IPS-18c (cell line): ENCODE data around the gene ABI3.
A peak's percentile ranks its signal among the peaks of the same experiment; 100 is the strongest.

Experiments
- H3K4me3 ChIP-seq: 2 replicates; pipeline ENCODE4 v1.7.0; 2013; ENCODE audit warnings: low read depth, mild to moderate bottlenecking, low read length, moderate library complexity; ENCODE audit not compliant: insufficient read depth
- H3K9me3 ChIP-seq: one replicate; pipeline ENCODE4 v1.6.1; 2013; ENCODE audit warnings: mild to moderate bottlenecking, low read length, moderate library complexity; ENCODE audit not compliant: control insufficient read depth, insufficient read depth

The ABI3 gene

DNA sequence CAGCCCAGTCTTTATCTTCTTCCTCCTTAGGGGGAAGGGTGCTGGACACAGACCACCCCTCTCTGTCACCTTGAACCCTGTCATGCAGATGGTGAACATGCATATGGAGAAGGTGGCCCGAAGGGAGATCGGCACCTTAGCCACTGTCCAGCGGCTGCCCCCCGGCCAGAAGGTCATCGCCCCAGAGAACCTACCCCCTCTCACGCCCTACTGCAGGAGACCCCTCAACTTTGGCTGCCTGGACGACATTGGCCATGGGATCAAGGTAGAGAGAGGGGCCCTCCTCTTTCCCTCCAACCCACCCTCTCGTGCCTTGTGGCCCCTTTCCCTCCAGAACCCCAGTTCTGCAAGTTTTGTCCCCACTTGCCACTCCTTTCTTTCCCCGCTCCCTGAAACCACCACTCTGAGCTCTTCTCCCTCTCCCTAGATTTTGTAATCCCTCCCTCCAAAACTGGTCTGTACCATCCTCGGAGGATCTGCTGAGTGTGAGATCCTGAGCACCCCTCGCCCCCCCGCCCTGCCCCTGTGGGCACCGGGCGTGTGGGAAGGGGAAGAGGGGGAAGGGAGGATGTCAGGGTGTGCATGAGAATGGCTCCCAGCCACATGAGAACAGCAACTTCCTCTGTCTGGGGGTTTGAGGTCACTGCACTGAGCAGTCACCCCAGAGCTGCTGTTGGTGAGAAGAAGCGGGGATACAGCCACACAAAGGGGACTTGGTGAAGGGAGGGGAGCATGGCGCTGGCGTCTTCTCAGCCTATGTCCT is 7.3 kb downstream of the ABI3 start:
- no peak overlapping the region for H3K4me3 ChIP-seq

DNA sequence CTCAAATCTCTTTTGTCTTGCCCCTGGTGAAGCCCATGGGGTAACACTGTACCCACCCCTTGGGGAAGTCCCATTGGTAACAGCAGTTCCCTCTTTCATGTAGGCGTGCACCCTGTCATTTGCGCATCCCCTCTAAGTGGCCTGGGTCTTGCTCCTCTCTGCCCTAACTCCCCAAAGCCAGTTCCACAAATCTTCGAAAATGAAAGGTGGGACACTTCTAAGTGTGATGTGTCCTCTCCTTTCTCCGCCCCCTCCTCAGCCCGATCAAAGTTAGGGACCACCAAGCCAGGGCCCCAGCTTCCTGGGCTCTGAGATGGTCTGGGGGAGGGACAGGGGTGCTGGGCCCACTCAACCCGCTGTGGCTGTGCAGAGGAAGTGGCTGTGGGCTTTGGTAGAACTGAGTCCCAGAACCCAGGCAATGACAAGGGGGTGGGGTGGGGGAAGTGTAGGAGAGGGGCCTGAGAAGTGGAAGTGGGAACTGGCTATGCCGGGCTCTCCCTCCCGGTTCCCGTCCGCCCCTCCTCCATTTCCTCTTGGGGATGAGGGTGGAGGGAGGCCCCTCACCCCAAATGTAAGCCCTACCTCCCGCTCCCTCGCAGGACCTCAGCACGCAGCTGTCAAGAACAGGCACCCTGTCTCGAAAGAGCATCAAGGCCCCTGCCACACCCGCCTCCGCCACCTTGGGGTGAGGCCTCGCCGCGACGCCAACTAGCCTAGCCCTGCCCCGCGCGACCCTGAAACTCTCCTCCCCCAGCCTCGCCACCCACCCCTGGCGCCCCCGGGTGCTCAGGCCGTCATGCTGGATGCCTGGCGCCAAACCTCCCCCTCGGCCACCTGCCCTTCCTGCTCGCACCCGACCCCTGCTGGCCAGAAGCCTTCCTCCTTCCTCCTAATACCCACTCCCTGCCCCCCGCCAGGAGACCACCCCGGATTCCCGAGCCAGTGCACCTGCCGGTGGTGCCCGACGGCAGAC is 8.7 kb downstream of the ABI3 start:
- no peak overlapping the region; the same call in 1 of the 2 replicates for H3K4me3 ChIP-seq

More for the DNA sequence above, 7.3 kb downstream of the ABI3 start:
- H3K9me3 ChIP-seq, result no peaks in the 10 kb centered on the region

DNA sequence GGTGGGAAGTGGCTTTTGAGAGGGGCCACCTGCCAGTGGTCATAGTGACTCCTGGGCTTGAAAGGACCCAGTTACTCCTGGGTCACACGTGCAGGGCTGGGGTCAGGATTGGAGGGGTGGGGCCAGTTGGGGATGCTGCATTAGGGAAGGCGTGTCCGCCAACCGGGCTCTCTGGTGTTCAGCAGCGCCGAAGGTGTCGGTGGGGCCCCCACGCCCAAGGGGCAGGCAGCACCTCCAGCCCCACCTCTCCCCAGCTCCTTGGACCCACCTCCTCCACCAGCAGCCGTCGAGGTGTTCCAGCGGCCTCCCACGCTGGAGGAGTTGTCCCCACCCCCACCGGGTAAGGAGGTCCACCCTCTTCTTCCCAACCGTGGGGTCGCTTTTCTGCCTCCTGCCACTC is 9.5 kb downstream of the ABI3 start:
- no peaks in the 10 kb centered on the region for H3K9me3 ChIP-seq
- H3K4me3 ChIP-seq, result no peak overlapping the region

More for the DNA sequence above, 8.7 kb downstream of the ABI3 start:
- H3K9me3 ChIP-seq, result no peaks in the 10 kb centered on the region

DNA sequence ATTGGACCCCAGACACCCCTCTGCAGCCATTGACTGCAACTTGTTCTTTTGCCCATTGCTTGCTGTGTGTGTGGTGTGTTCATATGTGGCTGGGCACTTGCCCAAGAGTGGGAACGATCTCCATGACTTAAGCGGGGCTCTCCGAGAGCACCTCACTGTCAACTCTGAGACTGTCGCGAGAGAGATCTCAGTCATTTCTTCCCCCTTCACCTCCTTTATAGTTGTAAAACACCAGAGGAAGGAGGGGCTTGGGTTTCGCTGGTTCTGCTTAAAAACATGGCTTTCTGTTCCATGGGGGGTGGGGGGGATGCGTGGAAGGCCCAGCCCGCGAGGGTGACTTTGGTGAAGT is 12.6 kb downstream of the ABI3 start:
- H3K4me3 ChIP-seq, result peak overlapping the region; percentile 56; the same call in 1 of the 2 replicates
- no peaks in the 10 kb centered on the region for H3K9me3 ChIP-seq

- peak overlapping the region; percentile 56 for H3K4me3 ChIP-seq
Observed at GRCh38 chr17:49223517-49224197, 13.2 kb downstream of the ABI3 start.

GRCh38 chr17:49224198-49224996 is 13.9 kb downstream of the ABI3 start:
- peak overlapping the region; percentile 56 for H3K4me3 ChIP-seq

More at GRCh38 chr17:49223517-49224197, 13.2 kb downstream of the ABI3 start:
- H3K9me3 ChIP-seq, result no peaks in the 10 kb centered on the region

DNA sequence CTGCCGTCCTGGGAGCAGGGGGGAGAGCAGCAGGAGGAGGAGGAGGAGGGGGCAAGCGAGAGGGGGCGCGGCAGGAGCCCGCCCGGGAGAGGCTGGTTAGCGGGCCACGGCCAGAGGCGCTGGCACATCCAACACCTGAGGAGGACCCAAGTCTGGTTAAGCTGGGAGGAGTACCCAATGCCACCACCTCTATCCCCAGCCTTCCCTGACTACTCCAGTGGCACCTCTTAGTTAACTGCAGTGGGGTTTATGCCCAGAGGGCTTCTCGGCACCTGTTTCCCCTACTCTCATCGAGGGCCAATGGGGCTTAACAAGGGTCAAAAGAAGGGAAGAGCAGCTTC is 14.5 kb downstream of the ABI3 start:
- Histone ChIP-seq H3K4me3 (peak overlapping the region; percentile 56), H3K9me3 (no peaks in the 10 kb centered on the region)

More at GRCh38 chr17:49224198-49224996, 13.9 kb downstream of the ABI3 start:
- no peaks in the 10 kb centered on the region for H3K9me3 ChIP-seq

DNA sequence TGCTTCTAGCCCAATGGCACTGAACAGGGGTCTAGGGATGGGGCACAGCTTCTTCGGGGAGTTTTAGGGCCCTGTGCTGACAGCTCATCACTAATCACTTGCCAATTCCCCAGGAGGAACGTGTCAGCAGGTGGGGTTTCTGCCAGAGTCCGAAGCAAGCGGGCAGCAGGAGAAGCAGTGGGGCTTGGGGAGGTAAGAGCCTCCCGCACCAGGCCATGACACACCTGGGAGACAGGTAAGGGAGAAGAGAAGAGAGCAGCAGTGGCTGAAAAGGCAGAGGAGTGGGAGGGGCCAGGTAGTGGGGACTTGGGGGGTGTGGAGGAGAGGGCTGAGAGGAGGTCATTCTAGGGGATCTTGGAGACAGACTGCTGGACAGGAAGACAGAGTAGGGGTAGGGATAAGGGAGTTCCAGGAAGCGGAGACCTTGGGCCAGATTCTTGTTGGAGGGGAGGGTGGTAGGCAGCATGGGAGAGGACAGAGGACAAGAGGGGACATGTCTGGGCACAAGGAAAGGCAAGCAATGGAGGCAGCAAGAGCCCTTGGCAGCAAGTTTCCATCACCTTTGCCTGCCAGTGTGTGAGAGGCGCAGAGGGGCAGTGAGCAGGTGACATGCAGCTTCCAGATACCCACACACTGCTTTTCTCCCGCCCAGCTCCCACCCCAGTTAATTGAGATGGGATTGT is 15.2 kb downstream of the ABI3 start:
- Histone ChIP-seq H3K9me3 (no peaks in the 10 kb centered on the region), H3K4me3 (no peak overlapping the region)

- Histone ChIP-seq H3K9me3 (no peaks in the 10 kb centered on the region), H3K4me3 (no peak overlapping the region)
Observed at GRCh38 chr17:49226771-49227435, 16.4 kb downstream of the ABI3 start.

DNA sequence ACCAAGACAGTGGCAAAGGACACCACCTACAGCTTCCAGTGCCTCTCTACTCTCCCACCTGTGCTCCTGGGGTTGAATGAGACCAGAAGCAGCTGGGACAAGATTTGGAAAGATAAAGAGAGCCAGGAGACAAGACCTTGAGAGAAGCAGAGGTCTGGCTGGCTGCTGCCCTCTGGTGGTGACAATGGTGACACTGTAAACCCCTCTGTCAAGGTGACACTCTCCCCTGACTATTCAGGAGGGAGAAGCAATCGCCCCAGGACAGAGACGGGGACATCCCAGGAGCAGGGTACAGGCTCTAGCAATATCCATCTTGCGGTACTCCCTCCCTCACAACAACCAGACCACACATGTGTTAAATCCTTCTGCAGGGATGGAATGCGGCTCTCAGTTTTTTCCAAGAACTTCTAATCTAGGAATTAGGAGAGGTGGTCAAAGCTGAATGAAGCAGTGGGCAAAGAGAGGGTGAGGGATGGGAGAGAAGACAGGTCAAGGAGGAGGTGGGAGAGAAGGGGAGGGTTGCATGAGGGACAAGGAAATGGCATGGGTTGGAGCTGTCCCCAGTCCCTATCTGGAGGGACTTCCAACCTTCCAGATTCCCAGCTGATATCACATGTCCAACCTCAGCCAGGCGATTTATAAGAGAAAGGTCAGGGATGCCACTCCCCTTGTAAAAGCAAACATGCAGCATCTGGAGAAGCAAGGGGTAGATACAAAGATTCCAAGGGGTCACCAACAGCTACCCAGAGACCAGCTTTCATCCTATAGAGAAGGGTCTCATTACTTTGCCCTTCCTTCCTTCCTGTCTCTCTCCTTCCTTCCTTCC is 17.1 kb downstream of the ABI3 start:
- no peaks in the 10 kb centered on the region for H3K9me3 ChIP-seq
- no peak overlapping the region for H3K4me3 ChIP-seq

DNA sequence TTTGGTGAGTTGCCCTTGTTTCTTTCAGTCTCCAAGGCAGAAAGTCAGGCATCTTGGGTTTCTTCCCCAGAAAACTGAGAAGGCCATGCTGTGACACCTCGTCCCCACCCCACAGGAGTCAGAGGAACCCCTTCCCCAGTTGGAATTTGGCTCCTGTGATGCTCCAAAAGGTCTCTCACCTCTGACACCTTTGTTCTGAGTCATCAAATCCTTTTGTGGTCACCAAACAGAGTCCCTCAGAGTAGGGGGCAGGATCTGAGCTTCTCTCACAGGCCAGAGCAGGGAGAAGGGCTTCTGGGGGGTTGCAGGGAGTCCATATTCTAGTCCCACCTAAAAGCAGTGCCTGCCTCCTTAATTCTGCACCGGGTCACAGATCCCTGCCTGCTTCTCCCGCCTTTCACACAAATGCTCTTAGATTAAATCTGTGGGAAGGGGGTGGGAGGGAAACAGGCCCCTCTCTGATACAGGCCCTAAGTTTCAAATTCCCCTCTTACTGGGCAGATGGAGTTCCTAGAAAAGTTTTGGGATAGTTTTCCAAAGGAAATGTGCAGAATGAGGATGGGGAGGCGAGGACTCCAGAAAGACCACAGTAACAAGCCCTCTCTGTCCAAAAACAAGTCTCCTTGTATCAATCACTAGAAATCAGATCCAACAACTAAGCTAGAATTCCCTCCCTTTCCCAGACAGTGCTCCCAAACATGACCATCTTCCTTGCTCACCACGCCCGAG is 18.7 kb downstream of the ABI3 start:
- Histone ChIP-seq H3K4me3 (no peak overlapping the region; the same call in 1 of the 2 replicates), H3K9me3 (no peaks in the 10 kb centered on the region)

GRCh38 chr17:49229805-49230600 is 19.5 kb downstream of the ABI3 start:
- H3K9me3 ChIP-seq, result no peaks in the 10 kb centered on the region
- peak overlapping the region; percentile 82 for H3K4me3 ChIP-seq

DNA sequence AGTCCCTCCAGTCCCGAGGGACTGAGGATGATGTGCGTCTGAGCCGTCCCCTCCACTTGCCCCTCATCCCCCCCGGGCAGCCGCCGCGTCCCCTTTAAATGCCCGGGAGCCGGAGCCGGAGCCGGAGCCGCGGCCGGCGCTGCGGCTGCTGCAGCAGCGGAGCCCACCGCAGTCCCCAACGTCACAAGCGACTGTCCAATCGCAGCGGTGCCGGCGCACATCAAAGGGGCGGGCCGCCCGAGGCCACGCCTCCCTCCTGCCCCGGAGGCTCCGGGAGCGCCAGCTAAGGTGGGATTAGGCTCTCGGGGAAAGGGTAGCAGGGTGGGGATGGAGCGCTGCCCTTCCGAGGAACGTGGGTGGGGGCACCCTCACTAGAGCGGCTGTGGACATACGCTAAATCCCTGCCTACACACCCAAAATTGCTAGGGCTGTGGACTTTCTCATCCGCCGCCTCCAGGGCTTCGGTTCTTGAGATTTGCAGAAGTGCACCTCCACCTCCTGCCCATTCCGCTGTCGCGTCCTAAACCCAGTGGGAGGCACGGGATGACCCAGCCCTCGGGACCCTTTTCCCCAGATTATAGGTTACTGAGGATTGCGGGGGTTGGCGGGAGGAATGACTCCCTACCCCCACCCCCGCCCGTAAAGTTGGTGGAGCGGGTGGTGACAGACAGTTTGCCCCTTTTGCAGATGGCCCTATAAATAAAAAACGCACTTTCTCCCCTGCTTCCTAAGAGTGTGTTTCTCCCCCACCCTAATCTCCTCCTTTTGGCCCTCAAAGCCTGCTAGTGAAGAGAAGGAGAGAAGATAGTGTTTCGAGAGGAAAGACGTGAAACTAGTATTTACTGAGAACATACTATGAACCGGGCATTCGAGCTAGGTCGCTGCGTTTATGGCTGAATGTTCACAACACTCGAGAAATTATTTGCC is 20.4 kb downstream of the ABI3 start, which contains the start of gene PHOSPHO1:
TSS of gene PHOSPHO1 (minus strand) at position 152 of the 927 bp plus-strand sequence. CDS start 4,096 bp downstream, outside the sequence.
- Histone ChIP-seq H3K9me3 (no peaks in the 10 kb centered on the region), H3K4me3 (peak within 1 kb of the TSS; percentile 82)
